ENCODE measurements around the gene PTPRN2. TPM values are rescaled to one million over a fixed set of nuclear protein-coding genes. Genes with fewer than 3 reads are reported as not detected.
A peak's percentile ranks its signal among the peaks of the same experiment; 100 is the strongest.
"Not testable (repeated sequence)": the region's sequence is repeated elsewhere in the genome, so short reads cannot be mapped to it uniquely, and the experiment has no call there.

Gene PTPRN2
- polyA plus RNA-seq, 4 donors = 7.3 to 11.4 (median 8.0) TPM

DNA sequence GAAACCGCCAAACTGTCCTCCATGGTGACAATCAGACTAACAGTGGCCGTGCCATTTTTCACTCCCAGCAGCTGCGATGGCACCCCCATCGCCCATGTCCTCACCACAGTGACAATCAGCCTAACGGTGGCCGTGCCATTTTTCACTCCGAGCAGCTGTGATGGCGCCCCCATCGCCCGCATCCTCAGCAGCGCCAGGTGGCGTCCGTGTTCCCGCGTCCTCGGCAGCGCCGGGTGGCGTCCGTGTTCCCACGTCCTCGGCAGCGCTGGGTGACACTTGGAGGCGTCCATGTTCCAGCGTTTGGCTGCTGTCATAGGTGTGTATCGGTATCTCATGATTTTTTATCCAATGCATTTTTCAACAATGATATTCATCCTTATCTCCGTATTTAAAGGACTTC lies 267.3 kb downstream of the PTPRN2 start:
- no peak for DNase-seq (ENCODE audit: low read depth in 4 of 4, low spot score in 2 of 4)

DNA sequence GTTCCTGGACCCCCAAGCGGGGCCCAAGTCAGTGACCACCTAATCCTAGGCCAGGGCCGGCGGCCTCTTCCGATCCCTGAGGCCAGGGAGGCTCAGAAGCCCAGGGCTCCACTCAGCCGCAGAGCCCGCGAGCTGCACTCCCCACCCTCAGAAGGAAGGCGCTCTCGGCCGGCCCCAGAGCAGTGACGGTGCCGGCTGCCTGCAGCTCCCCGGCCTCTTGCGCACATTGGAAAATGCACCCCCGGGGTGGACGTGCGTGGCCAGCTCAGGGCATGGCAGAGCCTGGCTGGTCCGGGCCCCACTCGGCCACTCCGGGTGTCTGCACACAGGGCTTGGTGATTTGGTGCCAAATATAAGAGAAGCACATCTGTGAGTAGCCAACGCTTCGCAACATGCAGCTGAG lies 269.1 kb downstream of the PTPRN2 start:
- no peak for DNase-seq (ENCODE audit: low read depth in 4 of 4, low spot score in 2 of 4)

DNA sequence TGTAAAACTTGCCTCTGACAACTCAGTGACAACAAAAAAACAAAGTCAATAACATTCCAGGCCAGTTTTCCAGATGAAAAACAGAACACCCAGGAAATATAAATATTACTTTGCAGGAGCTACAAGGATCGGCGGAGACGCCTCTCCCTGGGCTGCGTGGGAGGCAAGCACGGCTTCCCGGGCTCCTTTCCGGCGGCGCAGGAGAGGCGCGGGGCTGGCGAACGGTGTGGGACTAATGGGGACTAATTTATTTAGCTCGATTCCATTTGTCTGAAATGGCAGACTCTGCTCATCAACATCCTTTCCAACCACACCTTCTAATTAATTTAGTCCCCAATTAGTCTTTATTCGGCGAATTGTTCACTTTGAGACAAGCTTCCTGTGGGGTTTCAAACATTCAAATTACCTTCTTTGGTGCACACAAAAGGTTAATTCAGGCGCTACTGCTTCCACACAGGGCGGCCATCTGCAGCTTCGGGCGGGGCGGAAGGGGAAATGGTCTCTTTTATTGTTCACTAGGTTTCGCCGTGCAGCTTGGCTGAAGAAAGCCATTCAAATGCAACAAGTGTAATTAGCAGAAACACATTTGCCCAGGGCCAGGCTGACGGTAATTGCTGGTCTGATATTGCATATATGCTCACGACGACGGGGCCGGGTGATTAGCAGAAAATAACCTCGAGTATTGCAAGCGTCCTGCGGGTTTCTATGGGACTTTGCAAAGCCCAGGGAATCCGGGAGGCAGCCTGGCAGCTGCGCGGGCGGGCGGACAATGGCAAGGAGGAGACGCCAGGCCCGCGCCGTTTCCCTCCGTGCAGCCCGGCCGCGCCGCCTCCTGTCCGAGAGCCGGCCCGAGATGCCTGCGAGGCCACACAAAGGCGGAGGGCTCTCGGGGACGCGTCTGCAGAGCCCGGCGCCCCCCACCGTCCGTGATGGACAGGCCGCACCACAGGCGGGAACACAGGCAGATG lies 270.1 kb downstream of the PTPRN2 start:
- peak in 1 of 4 donors; percentile 23 for DNase-seq (ENCODE audit: low read depth in 4 of 4, low spot score in 2 of 4)

DNA sequence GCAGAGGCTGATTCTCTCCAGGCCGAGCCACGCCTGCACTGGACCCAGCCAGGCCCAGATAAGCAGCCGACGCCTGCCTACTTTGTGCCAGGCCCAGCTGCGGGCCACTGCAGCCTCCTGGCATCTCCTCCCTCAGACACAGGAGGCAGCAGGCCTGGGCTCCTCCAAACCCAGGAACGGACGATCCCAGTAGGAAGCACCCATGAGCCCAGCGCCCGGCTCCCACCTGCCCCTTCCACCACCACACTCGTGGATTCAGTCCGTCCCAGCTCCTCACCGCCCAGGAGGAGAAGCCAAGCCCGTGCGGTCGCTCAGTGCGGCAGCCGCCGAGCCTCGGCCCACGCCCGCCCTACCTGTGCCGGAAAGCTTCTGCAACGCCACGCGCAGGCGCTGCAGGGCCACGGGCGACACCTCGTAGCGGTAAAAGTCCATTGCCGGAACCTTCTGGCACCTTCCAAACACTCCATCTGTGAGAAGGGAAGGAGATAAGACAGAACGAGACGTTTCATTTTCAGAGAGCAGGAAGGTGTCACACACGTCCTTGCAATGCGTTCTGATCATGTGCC lies 271.1 kb downstream of the PTPRN2 start:
- no peak for DNase-seq (ENCODE audit: low read depth in 4 of 4, low spot score in 2 of 4)

DNA sequence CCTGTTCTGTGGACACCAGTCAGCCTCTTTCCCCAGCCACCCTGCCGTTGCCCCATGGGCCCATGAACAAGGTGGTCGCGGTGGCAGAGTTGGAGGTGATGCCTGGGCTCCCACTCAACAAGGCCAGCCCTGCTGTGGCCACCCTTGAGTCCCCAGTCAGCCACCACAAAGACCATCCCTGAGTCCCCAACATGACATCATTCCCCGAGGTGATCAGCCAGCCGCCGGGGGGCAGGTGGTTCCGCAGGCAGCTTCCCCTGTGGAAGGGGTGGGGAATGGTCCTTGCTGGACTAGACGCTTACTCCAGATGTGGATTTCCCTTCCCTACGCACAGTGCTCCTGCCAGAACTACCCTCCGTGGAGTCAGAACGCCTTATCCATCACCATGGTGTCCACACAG lies 271.7 kb downstream of the PTPRN2 start:
- DNase-seq (ENCODE audit: low read depth in 4 of 4, low spot score in 2 of 4) = no peak

DNA sequence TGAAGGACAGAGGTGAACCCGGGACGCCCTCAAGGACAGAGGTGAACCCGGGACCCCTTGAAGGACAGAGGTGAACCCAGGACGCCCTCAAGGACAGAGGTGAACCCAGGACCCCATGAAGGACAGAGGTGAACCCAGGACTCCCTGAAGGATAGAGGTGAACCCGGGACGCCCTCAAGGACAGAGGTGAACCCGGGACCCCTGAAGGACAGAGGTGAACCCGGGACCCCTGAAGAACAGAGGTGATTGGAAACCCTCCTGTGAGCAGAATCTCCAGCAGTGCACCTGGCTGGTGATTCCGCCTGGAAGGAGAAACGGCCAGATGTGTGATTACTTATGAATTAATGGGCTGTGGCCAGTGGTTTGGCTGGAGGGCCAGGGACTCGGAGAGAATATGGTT lies 272.3 kb downstream of the PTPRN2 start:
- DNase-seq (ENCODE audit: low read depth in 4 of 4, low spot score in 2 of 4) = no peak

DNA sequence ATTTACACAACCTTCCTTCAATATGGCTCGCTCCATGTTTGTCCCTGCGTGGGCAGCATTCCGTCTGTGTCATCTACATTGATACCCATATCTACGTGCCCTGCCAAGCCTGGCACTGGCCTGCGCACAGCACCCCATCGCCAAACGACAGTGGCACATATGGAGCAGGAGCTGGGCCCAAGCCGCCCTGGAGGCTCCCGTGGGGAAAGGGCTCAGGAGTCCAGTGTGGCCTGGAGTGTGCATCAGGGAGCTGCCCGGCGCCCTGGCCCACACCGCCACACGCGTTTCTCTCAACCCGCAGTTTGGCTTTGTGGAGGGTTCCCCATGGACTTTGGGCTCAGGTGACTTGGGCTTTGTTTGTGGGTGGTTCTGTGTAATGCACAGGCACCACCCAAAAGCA lies 273.2 kb downstream of the PTPRN2 start:
- no peak for DNase-seq (ENCODE audit: low read depth in 4 of 4, low spot score in 2 of 4)

DNA sequence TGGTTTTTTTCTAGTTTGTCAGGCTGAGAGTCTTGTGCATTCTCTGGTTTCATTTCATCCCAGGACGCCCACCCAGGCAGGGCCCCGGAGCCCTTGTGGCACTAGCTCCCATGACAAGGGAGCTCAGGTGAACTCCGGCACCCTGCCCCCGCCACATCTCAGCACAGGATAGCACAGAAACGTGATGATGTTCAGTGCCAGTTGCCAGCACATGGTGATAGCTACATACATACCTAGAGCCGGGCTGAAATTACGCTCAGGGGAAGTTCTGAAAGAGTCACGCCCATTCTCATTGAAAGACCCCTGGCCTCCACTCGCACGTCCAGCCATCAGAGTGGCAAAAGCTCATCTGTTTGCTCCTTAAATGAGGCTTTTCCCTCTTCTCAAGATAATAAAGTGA lies 273.7 kb downstream of the PTPRN2 start:
- DNase-seq (ENCODE audit: low read depth in 4 of 4, low spot score in 2 of 4) = no peak

DNA sequence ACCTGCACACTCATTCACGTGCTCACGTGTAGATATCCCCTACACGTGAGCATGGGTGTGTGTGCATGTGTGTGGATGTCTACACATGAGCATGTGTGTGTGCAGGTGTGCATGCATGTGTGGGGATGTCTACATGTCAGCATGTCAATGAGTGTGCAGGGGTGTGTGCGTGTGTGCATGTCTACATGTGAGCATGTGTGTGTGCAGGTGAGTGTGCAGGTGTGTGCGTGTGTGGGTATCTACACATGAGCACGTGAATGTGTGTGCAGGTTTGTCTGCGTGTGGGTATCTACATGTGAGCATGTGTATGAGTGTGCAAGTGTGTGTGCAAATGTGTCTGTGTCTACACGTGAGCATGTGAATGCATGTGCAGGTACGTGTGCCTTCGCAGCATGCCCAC lies 274.8 kb downstream of the PTPRN2 start:
- DNase-seq (ENCODE audit: low read depth in 4 of 4, low spot score in 2 of 4) = no peak

DNA sequence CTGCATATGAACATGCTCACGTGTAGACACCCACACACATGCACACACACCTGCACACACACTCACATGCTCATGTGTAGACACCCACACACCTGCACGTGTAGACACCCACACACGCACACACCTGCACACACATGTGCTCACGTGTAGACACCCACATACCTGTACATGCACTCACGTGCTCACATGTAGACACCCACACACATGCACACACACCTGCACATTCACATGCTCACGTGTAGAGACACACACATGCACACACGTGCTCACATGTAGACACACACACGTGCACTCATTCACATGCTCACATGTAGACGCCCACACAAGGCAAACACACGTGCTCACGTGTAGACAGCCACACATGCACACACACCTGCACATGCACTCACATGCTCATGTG lies 275.8 kb downstream of the PTPRN2 start:
- DNase-seq (ENCODE audit: low read depth in 4 of 4, low spot score in 2 of 4) = no peak

DNA sequence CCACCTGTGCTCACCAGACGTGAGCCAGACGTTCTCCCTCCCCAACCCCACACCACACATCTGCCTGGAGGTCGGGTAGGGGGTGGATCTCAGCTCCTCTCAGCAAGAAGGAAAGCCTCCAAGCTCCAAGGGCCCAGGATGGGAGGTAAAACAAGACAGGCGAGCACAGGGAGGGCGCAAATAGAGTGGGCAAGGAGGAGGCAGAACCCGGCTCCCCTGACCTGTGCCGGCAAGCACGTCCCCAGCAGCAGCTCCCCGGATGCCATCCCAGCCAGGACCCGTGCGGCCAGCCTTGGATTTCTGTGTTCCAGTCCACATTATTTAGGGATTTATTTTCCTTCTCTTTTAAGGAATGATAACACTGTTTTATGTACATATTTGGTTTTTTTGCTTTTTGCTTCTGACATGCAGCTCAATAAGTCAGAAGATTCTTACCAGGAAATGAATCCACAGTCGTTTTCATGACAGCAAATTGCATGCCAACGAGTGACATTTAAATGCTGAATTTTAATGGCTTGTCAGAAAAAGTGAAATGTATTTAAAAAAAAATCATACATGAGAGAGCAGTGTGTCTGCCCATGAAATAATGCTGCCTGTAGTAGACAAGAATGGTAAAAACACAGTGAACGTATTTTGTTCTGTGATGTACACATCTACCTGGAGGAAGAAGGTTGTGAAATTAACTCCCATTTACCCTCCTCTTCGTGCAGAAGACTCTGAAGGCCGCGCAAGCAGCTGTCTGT lies 276.5 kb downstream of the PTPRN2 start:
- no peak for DNase-seq (ENCODE audit: low read depth in 4 of 4, low spot score in 2 of 4)

DNA sequence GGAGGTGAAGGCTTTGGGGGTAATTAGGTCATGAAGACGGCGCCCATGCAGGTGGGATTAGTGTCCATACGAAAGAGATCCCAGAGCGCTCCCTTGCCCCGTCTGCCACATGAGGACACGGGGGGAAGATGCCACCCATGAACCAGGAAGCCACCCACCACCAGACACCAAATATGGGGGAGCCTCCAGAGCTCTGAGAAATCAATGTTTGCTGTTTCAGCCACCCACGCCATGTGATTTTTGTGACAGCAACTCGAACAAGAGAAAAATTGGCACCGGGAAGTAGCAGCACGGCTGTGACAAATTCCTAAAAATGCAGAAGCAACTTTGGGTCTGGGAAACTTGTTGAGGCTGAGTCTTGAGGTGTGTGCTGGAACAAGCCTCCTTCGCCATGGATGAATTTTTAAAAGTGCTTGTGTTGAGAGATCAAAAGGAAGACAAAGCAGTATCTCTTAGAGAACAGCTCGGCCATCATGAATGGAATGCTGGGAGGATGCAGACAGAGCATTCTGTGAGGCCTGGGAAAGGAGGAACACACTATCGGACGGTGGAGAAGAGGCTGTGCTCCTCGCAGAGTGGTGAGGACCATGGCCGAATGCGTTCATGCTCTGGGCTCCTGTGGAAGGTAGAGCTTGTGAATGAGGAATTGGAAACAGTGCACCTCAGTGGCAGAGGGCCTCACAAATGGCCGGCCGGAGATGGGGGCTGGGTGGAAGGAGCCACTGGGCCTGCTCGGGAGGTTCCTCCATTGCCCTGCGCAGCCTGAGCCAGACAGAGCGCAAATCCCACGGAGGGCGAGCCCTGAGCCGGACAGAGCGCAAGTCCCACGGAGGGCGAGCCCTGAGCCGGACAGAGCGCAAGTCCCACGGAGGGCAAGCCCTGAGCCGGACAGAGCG lies 277.5 kb downstream of the PTPRN2 start:
- no peak for DNase-seq (ENCODE audit: low read depth in 4 of 4, low spot score in 2 of 4)

DNA sequence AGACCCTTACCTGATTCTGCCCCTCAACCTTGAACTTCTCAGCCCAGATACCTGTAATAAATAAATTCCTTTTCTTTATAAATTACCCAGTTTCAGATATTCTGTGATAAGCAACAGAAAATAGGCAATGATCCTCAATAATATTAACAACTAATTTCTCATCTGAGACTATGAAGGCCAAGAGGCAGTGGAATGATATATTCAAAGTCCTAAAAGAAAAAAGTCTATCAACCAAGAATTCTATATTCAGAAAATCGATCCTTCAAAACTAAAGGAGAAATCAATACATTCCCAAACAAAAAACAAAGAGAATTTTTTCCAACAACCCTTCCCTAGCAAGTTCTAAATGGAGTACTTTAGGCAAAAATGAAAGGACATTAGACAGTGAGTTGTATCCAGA lies 279.6 kb downstream of the PTPRN2 start:
- DNase-seq (ENCODE audit: low read depth in 4 of 4, low spot score in 2 of 4) = no peak

DNA sequence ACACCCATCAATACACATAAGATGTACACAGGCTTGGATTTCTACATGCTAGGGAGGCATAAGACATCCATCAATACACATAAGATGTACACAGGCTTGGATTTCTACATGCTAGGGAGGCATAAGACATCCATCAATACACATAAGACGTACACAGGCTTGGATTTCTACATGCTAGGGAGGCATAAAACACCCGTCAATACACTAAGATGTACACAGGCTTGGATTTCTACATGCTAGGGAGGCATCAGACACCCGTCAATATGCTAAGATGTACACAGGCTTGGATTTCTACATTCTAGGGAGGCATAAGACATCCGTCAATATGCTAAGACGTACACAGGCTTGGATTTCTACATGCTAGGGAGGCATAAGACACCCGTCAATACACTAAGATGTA lies 283.6 kb downstream of the PTPRN2 start:
- not testable (repeated sequence) for DNase-seq (ENCODE audit: low read depth in 4 of 4, low spot score in 2 of 4)

DNA sequence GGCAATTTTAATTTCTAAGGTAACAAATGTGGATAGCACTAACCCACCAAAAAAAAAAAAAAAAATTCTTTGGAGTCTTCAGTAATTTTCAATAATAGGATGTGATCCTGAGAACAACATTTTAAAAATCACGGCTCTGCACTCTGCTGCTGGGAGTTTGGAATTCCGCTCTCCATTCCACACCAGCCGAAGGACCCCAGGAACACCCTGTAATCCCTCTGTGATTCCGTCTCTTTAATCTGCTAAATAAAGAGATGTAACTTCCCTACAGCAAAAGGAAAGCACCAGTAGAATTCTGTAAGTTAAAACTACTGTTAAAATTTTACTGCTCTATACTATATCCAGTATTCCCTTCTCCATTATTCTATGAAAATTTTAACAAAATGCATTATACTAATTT lies 284.5 kb downstream of the PTPRN2 start:
- DNase-seq (ENCODE audit: low read depth in 4 of 4, low spot score in 2 of 4) = no peak

DNA sequence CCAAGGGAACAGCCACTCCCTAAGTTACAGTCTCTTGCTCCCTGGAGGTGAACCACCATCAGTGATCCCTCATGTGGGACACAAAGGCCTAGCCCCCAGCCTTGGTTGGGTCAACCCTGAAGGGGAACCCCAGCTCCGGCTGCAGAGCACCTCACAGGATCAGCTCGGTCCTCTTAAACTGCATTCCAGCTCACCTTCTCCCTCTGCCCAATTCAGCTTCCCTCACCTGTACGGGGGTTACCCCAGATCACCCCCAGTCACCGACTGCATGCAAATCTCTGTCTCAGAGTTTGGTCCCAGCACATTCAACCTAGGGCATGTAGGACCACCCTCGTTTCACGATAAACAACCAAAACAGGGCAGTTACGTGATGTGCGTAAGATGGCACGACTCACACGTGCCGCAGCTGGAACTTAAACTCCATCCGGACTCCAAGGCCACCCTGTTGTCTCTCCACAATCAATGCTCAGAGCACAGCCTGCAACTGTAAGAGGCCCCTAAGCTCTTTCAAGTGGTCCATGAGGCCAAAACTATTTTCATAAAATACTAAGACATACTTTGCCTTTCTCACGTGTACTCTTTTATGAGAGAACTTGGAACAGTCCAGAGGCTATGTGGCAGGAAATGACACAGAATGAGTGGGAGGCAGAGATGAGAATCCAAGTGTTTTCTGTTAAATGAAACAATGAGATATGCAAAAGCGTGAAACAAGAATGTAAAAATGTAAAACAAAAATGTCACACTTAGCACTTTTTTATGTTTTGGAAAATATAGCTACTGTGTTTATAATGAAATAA lies 285.2 kb downstream of the PTPRN2 start:
- DNase-seq (ENCODE audit: low read depth in 4 of 4, low spot score in 2 of 4) = no peak

DNA sequence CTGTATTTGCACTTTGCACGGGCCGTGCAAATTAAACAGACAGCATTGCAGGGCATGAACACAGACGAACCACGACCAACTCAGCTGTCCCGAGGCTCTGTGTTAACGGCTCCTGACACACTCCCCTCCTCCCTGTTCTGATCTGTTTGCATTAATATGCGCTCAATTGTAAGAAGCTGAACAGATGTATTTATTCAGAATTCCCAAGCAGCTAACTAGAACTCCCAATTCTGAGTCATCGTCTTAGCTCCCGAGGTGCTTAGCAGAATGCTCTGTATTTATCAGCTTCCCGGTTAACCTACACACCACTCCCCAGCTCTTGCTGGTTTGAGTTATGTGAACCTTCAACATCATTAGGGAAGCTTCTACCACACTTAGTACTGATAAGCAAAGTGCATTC lies 286.4 kb downstream of the PTPRN2 start:
- no peak for DNase-seq (ENCODE audit: low read depth in 4 of 4, low spot score in 2 of 4)

DNA sequence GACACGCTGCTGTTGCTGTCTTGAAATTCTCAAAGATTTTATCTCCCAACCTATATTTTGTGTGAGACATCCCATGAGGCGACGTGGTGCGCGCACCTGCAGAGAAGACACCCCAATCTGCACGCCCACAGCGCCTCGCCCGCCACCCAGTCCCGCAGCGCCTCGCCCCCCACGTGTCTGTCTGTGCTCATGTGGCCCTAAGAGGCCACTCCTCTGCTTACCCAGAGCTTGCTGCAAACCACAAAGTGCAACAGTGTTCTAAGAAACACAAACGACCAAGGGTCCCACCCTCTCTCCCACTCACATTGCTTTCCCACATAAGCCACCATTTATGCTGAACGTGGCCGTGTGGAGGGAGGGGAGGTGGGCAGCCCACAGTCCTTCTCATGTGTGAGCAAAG lies 287.2 kb downstream of the PTPRN2 start:
- no peak for DNase-seq (ENCODE audit: low read depth in 4 of 4, low spot score in 2 of 4)

DNA sequence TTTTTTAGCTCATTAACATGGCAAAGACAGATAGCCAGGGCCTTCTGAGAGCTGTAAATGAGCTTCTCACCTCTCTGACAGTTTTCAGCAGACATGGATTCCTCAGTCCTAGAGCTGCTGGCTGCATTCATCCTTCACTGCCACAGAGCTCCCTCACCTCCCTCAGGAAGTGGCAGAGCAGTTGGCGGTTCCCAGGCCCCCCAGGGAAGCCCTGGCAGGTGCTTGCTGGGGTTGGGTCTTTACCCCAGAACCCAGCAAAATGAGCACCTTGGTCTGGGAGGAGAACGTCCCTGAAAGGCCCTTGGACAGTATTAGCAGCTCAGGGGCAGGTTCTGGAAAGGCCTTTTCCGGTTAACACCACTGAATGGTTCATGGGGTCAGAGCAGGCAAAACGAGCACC lies 288.0 kb downstream of the PTPRN2 start:
- DNase-seq (ENCODE audit: low read depth in 4 of 4, low spot score in 2 of 4) = no peak

DNA sequence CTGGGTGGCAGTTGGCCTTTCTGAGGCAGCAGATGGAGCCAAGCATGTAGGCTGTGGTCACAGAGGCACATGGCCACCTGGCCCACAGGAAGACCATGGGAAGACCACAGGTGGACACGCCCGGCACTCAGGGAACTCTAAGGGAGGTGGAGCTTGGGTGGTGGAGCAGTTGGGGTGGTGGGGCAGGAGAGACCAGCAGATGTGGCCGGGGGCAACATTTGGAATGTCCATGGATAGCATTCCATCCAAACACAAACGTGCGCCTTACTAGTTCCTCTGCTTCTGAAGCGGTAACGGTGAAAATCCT lies 290.9 kb downstream of the PTPRN2 start:
- DNase-seq (ENCODE audit: low read depth in 4 of 4, low spot score in 2 of 4) = no peak

Data from left renal cortex interstitium (tissue), 4 donors.